ENCODE measurements around the gene PKMYT1.

The PKMYT1 gene

GRCh38 chr16:3000540-3000939 is 20.3 kb upstream of the PKMYT1 start:
- in situ Hi-C loops (cut with HindIII; ENCODE audit: low sequenced_read_pairs): no loop called here

GRCh38 chr16:2999929-3000328 is 19.7 kb upstream of the PKMYT1 start:
- in situ Hi-C loops (cut with HindIII; ENCODE audit: low sequenced_read_pairs): no loop called here

GRCh38 chr16:2996298-2996697 is 16.1 kb upstream of the PKMYT1 start:
- in situ Hi-C loops (cut with HindIII; ENCODE audit: low sequenced_read_pairs): no loop called here

GRCh38 chr16:2992383-2993081 is 12.3 kb upstream of the PKMYT1 start:
- in situ Hi-C loops (cut with HindIII; ENCODE audit: low sequenced_read_pairs): no loop called here

- in situ Hi-C loops (cut with HindIII; ENCODE audit: low sequenced_read_pairs): no loop called here
Measured at GRCh38 chr16:2991566-2992261, 11.5 kb upstream of the PKMYT1 start.

- in situ Hi-C loops (cut with HindIII; ENCODE audit: low sequenced_read_pairs): no loop called here
Measured at GRCh38 chr16:2990891-2991290, 10.6 kb upstream of the PKMYT1 start.

GRCh38 chr16:2988590-2989099 is 8.4 kb upstream of the PKMYT1 start:
- in situ Hi-C loops (cut with HindIII; ENCODE audit: low sequenced_read_pairs): no loop called here

- in situ Hi-C loops (cut with HindIII; ENCODE audit: low sequenced_read_pairs): no loop called here
Measured at GRCh38 chr16:2987833-2988232, 7.6 kb upstream of the PKMYT1 start.

- in situ Hi-C loops (cut with HindIII; ENCODE audit: low sequenced_read_pairs): no loop called here
Measured at GRCh38 chr16:2987286-2987685, 7.0 kb upstream of the PKMYT1 start.

GRCh38 chr16:2986623-2987188 is 6.5 kb upstream of the PKMYT1 start:
- in situ Hi-C loops (cut with HindIII; ENCODE audit: low sequenced_read_pairs): no loop called here

- in situ Hi-C loops (cut with HindIII; ENCODE audit: low sequenced_read_pairs): no loop called here
Measured at GRCh38 chr16:2985893-2986355, 5.7 kb upstream of the PKMYT1 start.

GRCh38 chr16:2985462-2985861 is 5.2 kb upstream of the PKMYT1 start:
- in situ Hi-C loops (cut with HindIII; ENCODE audit: low sequenced_read_pairs): no loop called here

GRCh38 chr16:2983706-2984136 is 3.5 kb upstream of the PKMYT1 start:
- in situ Hi-C loops (cut with HindIII; ENCODE audit: low sequenced_read_pairs): no loop called here

GRCh38 chr16:2982402-2982801 is 2.2 kb upstream of the PKMYT1 start:
- in situ Hi-C loops (cut with HindIII; ENCODE audit: low sequenced_read_pairs): no loop called here

- in situ Hi-C loops (cut with HindIII; ENCODE audit: low sequenced_read_pairs): no loop called here
Measured at GRCh38 chr16:2981899-2982250, 1.6 kb upstream of the PKMYT1 start.

GRCh38 chr16:2981177-2981898 is 1.1 kb upstream of the PKMYT1 start:
- in situ Hi-C loops (cut with HindIII; ENCODE audit: low sequenced_read_pairs): no loop called here

GRCh38 chr16:2979669-2980226 is 498 bp downstream of the PKMYT1 start:
- in situ Hi-C loops (cut with HindIII; ENCODE audit: low sequenced_read_pairs): no loop called here

- in situ Hi-C loops (cut with HindIII; ENCODE audit: low sequenced_read_pairs): no loop called here
Measured at GRCh38 chr16:2977440-2977839, 2.8 kb downstream of the PKMYT1 start.

- in situ Hi-C loops (cut with HindIII; ENCODE audit: low sequenced_read_pairs): no loop called here
Measured at GRCh38 chr16:2976673-2977072, 3.6 kb downstream of the PKMYT1 start.

- in situ Hi-C loops (cut with HindIII; ENCODE audit: low sequenced_read_pairs): no loop called here
Measured at GRCh38 chr16:2976201-2976600, 4.0 kb downstream of the PKMYT1 start.
